Liver (tissue), 9 donors: ENCODE results near the gene TOP2A. TPM values are rescaled to one million over a fixed set of nuclear protein-coding genes. Genes with fewer than 3 reads are reported as not detected.

Experiments
- DNase-seq: peaks from one replicate; pipeline ENCODE4 v3.0.0-alpha.2; 2017; ENCODE audit warnings: low spot score
- H3K27ac ChIP-seq, 2 donors: one replicate each; pipeline ENCODE4 v1.7.0; 2013; ENCODE audit warnings: inconsistent platforms in 2 of 2, low read length in 2 of 2, control low read depth in 1 of 2, low read depth in 1 of 2, mild to moderate bottlenecking in 1 of 2
- H3K27me3 ChIP-seq, 4 donors: one replicate each; pipeline versions ENCODE4 v1.6.1 to v1.7.0; 2013; ENCODE audit warnings: low read length in 3 of 4, inconsistent platforms in 1 of 4, mild to moderate bottlenecking in 1 of 4, moderate library complexity in 1 of 4; ENCODE audit not compliant: control insufficient read depth in 4 of 4, insufficient read depth in 4 of 4
- H3K36me3 ChIP-seq, 4 donors: one replicate each; pipeline versions ENCODE4 v1.6.1 to v1.7.0; 2013; ENCODE audit warnings: low read length in 3 of 4, mild to moderate bottlenecking in 3 of 4, low read depth in 1 of 4, moderate library complexity in 1 of 4; ENCODE audit not compliant: control insufficient read depth in 4 of 4, insufficient read depth in 3 of 4
- H3K4me1 ChIP-seq, 4 donors: one replicate each; pipeline versions ENCODE4 v1.6.1 to v1.7.0; 2013; ENCODE audit warnings: low read length in 3 of 4, mild to moderate bottlenecking in 3 of 4, moderate library complexity in 1 of 4; ENCODE audit not compliant: control insufficient read depth in 4 of 4, insufficient read depth in 4 of 4
- H3K4me3 ChIP-seq, 3 donors: one replicate each; pipeline versions ENCODE4 v1.6.1 to v1.7.0; 2013; ENCODE audit warnings: low read length in 3 of 3, control low read depth in 1 of 3, low read depth in 1 of 3, mild to moderate bottlenecking in 1 of 3
- H3K9ac ChIP-seq, 2 donors: one replicate each; pipeline ENCODE4 v1.7.0; 2013; ENCODE audit warnings: low read length in 2 of 2, mild to moderate bottlenecking in 2 of 2, moderate library complexity in 2 of 2, control low read depth in 1 of 2, low read depth in 1 of 2
- H3K9me3 ChIP-seq, 4 donors: one replicate each; pipeline versions ENCODE4 v1.6.1 to v1.7.0; 2013; ENCODE audit warnings: low read length in 3 of 4; ENCODE audit not compliant: control insufficient read depth in 4 of 4
- ATF3 ChIP-seq: IDR thresholded peaks from 2 replicates; pipeline ENCODE4 v1.6.1; 2016; ENCODE audit warnings: antibody characterized with exemption
- CTCF ChIP-seq: fragments of 150-350 bp; IDR thresholded peaks from 2 replicates; pipeline ENCODE4 v1.5.1; 2017; ENCODE audit warnings: improper control_type of control experiment, low read depth, low read length; ENCODE audit not compliant: missing input control
- EGR1 ChIP-seq, 2 donors: IDR thresholded peaks; 2 replicates each; pipeline ENCODE4 v1.6.1; 2016 to 2018; ENCODE audit warnings: antibody characterized with exemption in 2 of 2, low read depth in 2 of 2
- FOXA1 ChIP-seq: IDR thresholded peaks from 2 replicates; pipeline ENCODE4 v1.6.1; 2016; ENCODE audit warnings: antibody characterized with exemption
- FOXA2 ChIP-seq: IDR thresholded peaks from 2 replicates; pipeline ENCODE4 v1.6.1; 2016; ENCODE audit warnings: antibody characterized with exemption
- GABPA ChIP-seq, 2 donors: IDR thresholded peaks in 1 of 2; conservative IDR thresholded peaks in 1 of 2; 2 replicates each; pipeline ENCODE4 v1.6.1; 2016; ENCODE audit warnings: antibody characterized with exemption in 2 of 2, mild to moderate bottlenecking in 1 of 2, moderate library complexity in 1 of 2
- HNF4A ChIP-seq, 2 donors: conservative IDR thresholded peaks; 2 replicates each; pipeline ENCODE4 v1.6.1; 2016; ENCODE audit warnings: antibody characterized with exemption in 2 of 2, mild to moderate bottlenecking in 2 of 2
- HNF4G ChIP-seq: IDR thresholded peaks from 2 replicates; pipeline ENCODE4 v1.6.1; 2016; ENCODE audit warnings: antibody characterized with exemption
- JUND ChIP-seq, 2 donors: IDR thresholded peaks; 2 replicates each; pipeline ENCODE4 v1.6.1; 2016; ENCODE audit warnings: antibody characterized with exemption in 2 of 2
- MAX ChIP-seq: IDR thresholded peaks from 2 replicates; pipeline ENCODE4 v1.6.1; 2016; ENCODE audit warnings: antibody characterized with exemption
- NR2F2 ChIP-seq: IDR thresholded peaks from 2 replicates; pipeline ENCODE4 v1.6.1; 2016; ENCODE audit warnings: antibody characterized with exemption
- REST ChIP-seq: IDR thresholded peaks from 2 replicates; pipeline ENCODE4 v1.6.1; 2016; ENCODE audit warnings: antibody characterized with exemption, mild to moderate bottlenecking
- RXRA ChIP-seq, 2 donors: IDR thresholded peaks; 2 replicates each; pipeline ENCODE4 v1.6.1; 2017 to 2018; ENCODE audit warnings: antibody characterized with exemption in 2 of 2, mild to moderate bottlenecking in 1 of 2
- SP1 ChIP-seq: IDR thresholded peaks from 2 replicates; pipeline ENCODE4 v1.6.1; 2018; ENCODE audit warnings: antibody characterized with exemption, mild to moderate bottlenecking
- TAF1 ChIP-seq: conservative IDR thresholded peaks from 2 replicates; pipeline ENCODE4 v1.6.1; 2016; ENCODE audit warnings: antibody characterized with exemption, mild to moderate bottlenecking
- YY1 ChIP-seq: IDR thresholded peaks from 2 replicates; pipeline ENCODE4 v1.6.1; 2016; ENCODE audit warnings: antibody characterized with exemption, mild to moderate bottlenecking
- ZBTB33 ChIP-seq: IDR thresholded peaks from 2 replicates; pipeline ENCODE4 v1.6.1; 2016; ENCODE audit warnings: antibody characterized with exemption
- WGBS: extraction: QIAGEN DNeasy Blood & Tissue Kit; methylation state at CpG from one replicate; pipeline ENCODE4 v1.1.7; 2013; 5-methylcytosine and 5-hydroxymethylcytosine counted together
- polyA plus RNA-seq, 2 donors: library from polyadenylated mRNA; stranded (reverse) in 1 of 2; unstranded in 1 of 2; fragments of 200-250 nt in 1 of 2; fragments of >200 nt in 1 of 2; fragmentation: Nextera tagmentation in 1 of 2; extraction: Ambion mirVana in 1 of 2; gene quantifications; one replicate each; pipeline versions ENCODE4 v1.2.1 to v1.2.3, GENCODE V29; 2013 to 2015
- total RNA-seq, 2 donors: library from RNA; depleted of rRNA; stranded (reverse); fragments of >200 nt; gene quantifications; one replicate each; pipeline ENCODE4 v1.2.3, GENCODE V29; 2014
- donor health status: healthy.
- donor health status: healthy.
- donor health status: healthy.
- donor health status: healthy.
- donor health status: healthy.

The TOP2A gene
- total and polyA plus RNA-seq, 4 donors = 0.08 to 102 (median 3.6) TPM

- no peak for TF ChIP-seq FOXA1
- no peak overlapping the region for H3K4me3 ChIP-seq
- 92% methylated on average over 5 of the region's 5 CpGs for WGBS
- H3K27me3 ChIP-seq = no peaks in the 10 kb centered on the region
- H3K36me3 ChIP-seq = no peaks in the 10 kb centered on the region
- H3K27ac ChIP-seq = no peak overlapping the region
- H3K9me3 ChIP-seq = no peaks in the 10 kb centered on the region
- H3K9ac ChIP-seq = no peak overlapping the region
- no peak for DNase-seq
- H3K4me1 ChIP-seq = peaks cover 0 to 3% (median under 1%) of the 10 kb centered on the region in 4 donors
Measured at GRCh38 chr17:40437095-40437732, 19.5 kb upstream of the TOP2A start.

GRCh38 chr17:40436636-40437035 is 18.9 kb upstream of the TOP2A start:
- Histone ChIP-seq H3K4me1 (peaks cover 0 to 3% (median 0%) of the 10 kb centered on the region in 4 donors), H3K27ac (no peak overlapping the region), H3K9ac (no peak overlapping the region), H3K4me3 (no peak overlapping the region), H3K9me3 (no peaks in the 10 kb centered on the region), H3K27me3 (no peaks in the 10 kb centered on the region), H3K36me3 (no peaks in the 10 kb centered on the region)
- no peak for TF ChIP-seq GABPA (IDR thresholded peaks at IDR 0.05 in 1 of 2, conservative IDR thresholded peaks at IDR 0.05 in 1 of 2)
- no peak for TF ChIP-seq FOXA1
- TF ChIP-seq SP1 = no peak
- TF ChIP-seq HNF4G = no peak
- no peak for TF ChIP-seq ZBTB33
- TF ChIP-seq ATF3 = no peak
- TF ChIP-seq MAX = no peak
- no peak for TF ChIP-seq HNF4A (conservative IDR thresholded peaks at IDR 0.05)
- no peak for TF ChIP-seq TAF1
- DNase-seq = no peak
- WGBS = 82% methylated on average over 5 of the region's 5 CpGs

- no peak overlapping the region for H3K4me3 ChIP-seq
- WGBS = 96% methylated on average over 6 of the region's 6 CpGs
- H3K27ac ChIP-seq = no peak overlapping the region
- H3K27me3 ChIP-seq = no peaks in the 10 kb centered on the region
- no peaks in the 10 kb centered on the region for H3K9me3 ChIP-seq
- no peak for DNase-seq
- no peaks in the 10 kb centered on the region for H3K4me1 ChIP-seq
- H3K9ac ChIP-seq = no peak overlapping the region
- no peaks in the 10 kb centered on the region for H3K36me3 ChIP-seq
- TF ChIP-seq FOXA2 (no peak), FOXA1 (no peak), RXRA (IDR thresholded peaks at IDR 0.05) (no peak), EGR1 (IDR thresholded peaks at IDR 0.05; ENCODE audit: low read depth in 2 of 2) (no peak), CTCF (peak; percentile 48), HNF4A (conservative IDR thresholded peaks at IDR 0.05) (no peak), JUND (IDR thresholded peaks at IDR 0.05) (no peak), GABPA (IDR thresholded peaks at IDR 0.05 in 1 of 2, conservative IDR thresholded peaks at IDR 0.05 in 1 of 2) (no peak), TAF1 (no peak), YY1 (no peak), SP1 (no peak), ATF3 (no peak), HNF4G (no peak), NR2F2 (no peak), MAX (no peak), REST (no peak)
Measured at GRCh38 chr17:40433551-40434415, 16.1 kb upstream of the TOP2A start.
